Caco-2 (cell line): Measurements from ENCODE around the gene ACSS1. TPM values are rescaled to one million over a fixed set of nuclear protein-coding genes. Genes with fewer than 3 reads are reported as not detected.
A peak's percentile ranks its signal among the peaks of the same experiment; 100 is the strongest.

Experiments used
- BruUV-seq: library from RNA; stranded (reverse); fragments of 400-500 nt; replicated peaks from 2 replicates; lab custom pipeline; 2021; lab: Mats Ljungman, UMichigan
- CTCF ChIA-PET: fragments of 300-600 bp; sonication (Branson Sonifier 250); formaldehyde crosslinking; loops from one replicate; lab custom pipeline; 2022; ENCODE audit warnings: antibody characterized with exemption; lab: Charles Lee
- POLR2A ChIA-PET: fragments of 300-600 bp; sonication (Branson Sonifier 250); formaldehyde crosslinking; loops from one replicate; lab custom pipeline; 2022; ENCODE audit warnings: antibody characterized with exemption; lab: Charles Lee
- DNase-seq, 2 experiments: peaks; one replicate each; pipeline versions ENCODE4 v3.0.0 to v3.0.0-alpha.2; 2020 to 2022
- H3K27me3 ChIP-seq: replicated peaks from 2 replicates; pipeline ENCODE4 v1.6.0; 2011; ENCODE audit warnings: low read length; ENCODE audit not compliant: control insufficient read depth, insufficient read depth
- H3K36me3 ChIP-seq: 2 replicates; pipeline ENCODE4 v1.5.1; 2011; ENCODE audit warnings: low read length; ENCODE audit not compliant: control insufficient read depth, insufficient read depth
- H3K4me1 ChIP-seq: fragments of 250-450 bp; sonication (Bioruptor Pico); 2 replicates; pipeline ENCODE4 v1.5.1; 2020; ENCODE audit warnings: mild to moderate bottlenecking
- H3K4me3 ChIP-seq: 2 replicates; pipeline ENCODE4 v1.5.1; 2011; ENCODE audit warnings: low read depth, mild to moderate bottlenecking, control low read depth, low read length
- H3K9me3 ChIP-seq: fragments of 250-450 bp; sonication (Bioruptor Pico); 2 replicates; pipeline ENCODE4 v1.5.1; 2020; ENCODE audit warnings: mild to moderate bottlenecking, moderate library complexity
- H3K27ac Mint-ChIP-seq: one replicate; pipeline ENCODE4 v1.8.0; 2022; ENCODE audit warnings: mixed read lengths; ENCODE audit not compliant: unreplicated experiment
- H3K27me3 Mint-ChIP-seq: one replicate; pipeline ENCODE4 v1.8.0; 2022; ENCODE audit warnings: mixed read lengths; ENCODE audit not compliant: insufficient read depth, unreplicated experiment
- H3K36me3 Mint-ChIP-seq: one replicate; pipeline ENCODE4 v1.8.0; 2022; ENCODE audit warnings: mild to moderate bottlenecking, mixed read lengths; ENCODE audit not compliant: insufficient read depth, unreplicated experiment
- H3K4me1 Mint-ChIP-seq: one replicate; pipeline ENCODE4 v1.8.0; 2022; ENCODE audit warnings: low read depth, mixed read lengths; ENCODE audit not compliant: unreplicated experiment
- H3K4me3 Mint-ChIP-seq: one replicate; pipeline ENCODE4 v1.8.0; 2022; ENCODE audit warnings: mild to moderate bottlenecking, moderate library complexity, mixed read lengths; ENCODE audit not compliant: unreplicated experiment
- H3K9me3 Mint-ChIP-seq: one replicate; pipeline ENCODE4 v1.8.0; 2022; ENCODE audit warnings: mixed read lengths; ENCODE audit not compliant: unreplicated experiment
- CTCF ChIP-seq, 2 experiments: fragments of 200-600 bp in 1 of 2; IDR thresholded peaks; 1 replicate in 1 of 2; 2 replicates in 1 of 2; pipeline versions ENCODE4 v1.5.1 to v1.8.0; 2011 to 2022; ENCODE audit warnings: antibody characterized with exemption in 1 of 2, control low read depth in 1 of 2, inconsistent platforms in 1 of 2, low read depth in 1 of 2, low read length in 1 of 2, mild to moderate bottlenecking in 1 of 2, moderate library complexity in 1 of 2; ENCODE audit not compliant: insufficient read depth in 1 of 2, severe bottlenecking in 1 of 2, unreplicated experiment in 1 of 2
- intact Hi-C: fragments of 100-400 bp; cut with micrococcal nuclease; formaldehyde crosslinking; loops from one replicate; pipeline ENCODE4 v1.10.0; 2022; ENCODE audit not compliant: unreplicated experiment
- total RNA-seq: library from RNA; stranded (reverse); gene quantifications from 2 replicates; pipeline ENCODE4 v1.2.3, GENCODE V29; 2022

The ACSS1 gene
- total RNA-seq, 1 experiment from 2014 or later = 113 TPM

GRCh38 chr20:25008388-25009217 lies 49.3 kb downstream of the ACSS1 start:
- BruUV-seq = no TSS peak

GRCh38 chr20:25007491-25008305 lies 50.2 kb downstream of the ACSS1 start:
- intact Hi-C loops = no loop called here
- Histone ChIP-seq H3K36me3 (peaks cover 1% of the 10 kb centered on the region), H3K9me3 (no peaks in the 10 kb centered on the region), H3K27me3 (no peaks in the 10 kb centered on the region), H3K4me1 (no peaks in the 10 kb centered on the region), H3K4me3 (no peak overlapping the region)
- no peak overlapping the region for H3K27ac Mint-ChIP-seq
- no peaks in the 10 kb centered on the region for H3K4me1 Mint-ChIP-seq
- BruUV-seq = no TSS peak
- H3K36me3 Mint-ChIP-seq = peaks cover 46% of the 10 kb centered on the region
- DNase-seq = peak in 1 of 2 experiments; percentile 23
- TF ChIP-seq CTCF (IDR thresholded peaks at IDR 0.05; ENCODE audit: insufficient read depth in 1 of 2, low read depth in 1 of 2, low read length in 1 of 2, severe bottlenecking in 1 of 2, unreplicated experiment in 1 of 2) = no peak
- no peaks in the 10 kb centered on the region for H3K27me3 Mint-ChIP-seq
- no peak overlapping the region for H3K4me3 Mint-ChIP-seq
- H3K9me3 Mint-ChIP-seq = peaks cover 12% of the 10 kb centered on the region
- CTCF ChIA-PET = no interaction called here
- POLR2A ChIA-PET = no interaction called here

More at GRCh38 chr20:25008388-25009217, 49.3 kb downstream of the ACSS1 start:
- peaks cover 3% of the 10 kb centered on the region for H3K9me3 Mint-ChIP-seq
- DNase-seq = peak in 1 of 2 experiments; percentile 22
- TF ChIP-seq CTCF (IDR thresholded peaks at IDR 0.05; ENCODE audit: insufficient read depth in 1 of 2, low read depth in 1 of 2, low read length in 1 of 2, severe bottlenecking in 1 of 2, unreplicated experiment in 1 of 2) = no peak
- Histone ChIP-seq H3K36me3 (peaks cover 1% of the 10 kb centered on the region), H3K4me3 (no peak overlapping the region), H3K9me3 (no peaks in the 10 kb centered on the region), H3K4me1 (no peaks in the 10 kb centered on the region), H3K27me3 (no peaks in the 10 kb centered on the region)
- H3K4me1 Mint-ChIP-seq = no peaks in the 10 kb centered on the region
- H3K4me3 Mint-ChIP-seq = no peak overlapping the region
- peaks cover 43% of the 10 kb centered on the region for H3K36me3 Mint-ChIP-seq
- no peaks in the 10 kb centered on the region for H3K27me3 Mint-ChIP-seq
- H3K27ac Mint-ChIP-seq = no peak overlapping the region
- ChIA-PET CTCF (interaction anchor here (0.5 to 1.3 kb wide), 2 partner anchors 9 to 15 kb away, joined by 3 read pairs; no protein-coding TSS in a partner anchor), POLR2A (no interaction called here)
- intact Hi-C loops = no loop called here

GRCh38 chr20:25006431-25007167 lies 51.3 kb downstream of the ACSS1 start:
- no peak for TF ChIP-seq CTCF (IDR thresholded peaks at IDR 0.05; ENCODE audit: insufficient read depth in 1 of 2, low read depth in 1 of 2, low read length in 1 of 2, severe bottlenecking in 1 of 2, unreplicated experiment in 1 of 2)
- ChIA-PET CTCF (no interaction called here), POLR2A (no interaction called here)
- Mint-ChIP-seq H3K36me3 (peaks cover 44% of the 10 kb centered on the region), H3K9me3 (peaks cover 14% of the 10 kb centered on the region), H3K4me3 (no peak overlapping the region), H3K4me1 (no peaks in the 10 kb centered on the region), H3K27ac (no peak overlapping the region), H3K27me3 (no peaks in the 10 kb centered on the region)
- H3K4me1 ChIP-seq = no peaks in the 10 kb centered on the region
- intact Hi-C loops = no loop called here
- TSS peak; percentile 80 for BruUV-seq
- peaks cover 1% of the 10 kb centered on the region for H3K36me3 ChIP-seq
- no peak for DNase-seq
- H3K4me3 ChIP-seq = no peak overlapping the region
- H3K27me3 ChIP-seq = no peaks in the 10 kb centered on the region
- no peaks in the 10 kb centered on the region for H3K9me3 ChIP-seq
